K562 (cell line): Measurements from ENCODE around the gene RAP1GDS1.

ENCODE experiments used
- POLR2A ChIP-seq: fragments of 450-650 bp; conservative IDR thresholded peaks from 2 replicates; pipeline ENCODE4 v1.6.1; 2016
- ZBTB11 ChIP-seq, 3 experiments: fragments of 200-800 bp in 1 of 3; fragments of 250-450 bp in 1 of 3; fragments of 450-650 bp in 1 of 3; sonication (Bioruptor Pico) in 1 of 3; sonication (Bioruptor generic) in 1 of 3; formaldehyde crosslinking in 1 of 3; IDR thresholded peaks; 2 replicates each; pipeline versions ENCODE4 v1.6.1 to v1.8.0; 2016 to 2022; ENCODE audit warnings: mild to moderate bottlenecking in 2 of 3, missing genetic modification characterization in 2 of 3, missing compliant biosample characterization in 1 of 3, moderate library complexity in 1 of 3

- no peak for TF ChIP-seq ZBTB11 (CRISPR knock-in tag; IDR thresholded peaks at IDR 0.05)
- no peak for TF ChIP-seq POLR2A
Measured at GRCh38 chr4:98491899-98492559, 230.8 kb downstream of the RAP1GDS1 start.
